Glomerular visceral epithelial cell (primary cell): ENCODE data around the gene MAML3.

Experiments used
- DNase-seq: peaks from one replicate; pipeline ENCODE4 v3.0.0-alpha.2; 2016; ENCODE audit errors: extremely low spot score

The MAML3 gene

GRCh38 chr4:140071806-140072205 lies 82.2 kb downstream of the MAML3 start:
- DNase-seq: peak; percentile 74

GRCh38 chr4:140070973-140071372 lies 83.0 kb downstream of the MAML3 start:
- no peak for DNase-seq

GRCh38 chr4:140070366-140070765 lies 83.6 kb downstream of the MAML3 start:
- no peak for DNase-seq

GRCh38 chr4:140069066-140069465 lies 84.9 kb downstream of the MAML3 start:
- DNase-seq: no peak

- no peak for DNase-seq
Measured at GRCh38 chr4:140068271-140068670, 85.7 kb downstream of the MAML3 start.

GRCh38 chr4:140066031-140066930 lies 87.7 kb downstream of the MAML3 start:
- DNase-seq: no peak

- no peak for DNase-seq
Measured at GRCh38 chr4:140065393-140065792, 88.6 kb downstream of the MAML3 start.

GRCh38 chr4:140061659-140062289 lies 92.2 kb downstream of the MAML3 start:
- DNase-seq: no peak

GRCh38 chr4:140061194-140061593 lies 92.8 kb downstream of the MAML3 start:
- DNase-seq: no peak

- DNase-seq: no peak
Measured at GRCh38 chr4:140059159-140059558, 94.8 kb downstream of the MAML3 start.

GRCh38 chr4:140057701-140058100 lies 96.3 kb downstream of the MAML3 start:
- no peak for DNase-seq

GRCh38 chr4:140056015-140056414 lies 98.0 kb downstream of the MAML3 start:
- no peak for DNase-seq

GRCh38 chr4:140054861-140055260 lies 99.1 kb downstream of the MAML3 start:
- DNase-seq: no peak

GRCh38 chr4:140053185-140053584 lies 100.8 kb downstream of the MAML3 start:
- DNase-seq: no peak

- DNase-seq: peak; percentile 31
Measured at GRCh38 chr4:140052050-140052449, 101.9 kb downstream of the MAML3 start.

- peak; percentile 3 for DNase-seq
Measured at GRCh38 chr4:140049849-140050637, 103.9 kb downstream of the MAML3 start.

GRCh38 chr4:140049024-140049848 lies 104.7 kb downstream of the MAML3 start:
- DNase-seq: peak; percentile 37

GRCh38 chr4:140048419-140048995 lies 105.5 kb downstream of the MAML3 start:
- no peak for DNase-seq

GRCh38 chr4:140047786-140048185 lies 106.2 kb downstream of the MAML3 start:
- DNase-seq: no peak

- no peak for DNase-seq
Measured at GRCh38 chr4:140047017-140047640, 106.9 kb downstream of the MAML3 start.

GRCh38 chr4:140046543-140046942 lies 107.4 kb downstream of the MAML3 start:
- DNase-seq: no peak
